Globus pallidus (tissue), 1 donor: Measurements from ENCODE around the gene IGSF9.
"Not testable (repeated sequence)": the region's sequence is repeated elsewhere in the genome, so short reads cannot be mapped to it uniquely, and the experiment has no call there.

Experiments
- DNase-seq: peaks from one replicate; pipeline ENCODE4 v3.0.0-alpha.2; 2015; ENCODE audit warnings: low spot score

IGSF9 gene

DNA sequence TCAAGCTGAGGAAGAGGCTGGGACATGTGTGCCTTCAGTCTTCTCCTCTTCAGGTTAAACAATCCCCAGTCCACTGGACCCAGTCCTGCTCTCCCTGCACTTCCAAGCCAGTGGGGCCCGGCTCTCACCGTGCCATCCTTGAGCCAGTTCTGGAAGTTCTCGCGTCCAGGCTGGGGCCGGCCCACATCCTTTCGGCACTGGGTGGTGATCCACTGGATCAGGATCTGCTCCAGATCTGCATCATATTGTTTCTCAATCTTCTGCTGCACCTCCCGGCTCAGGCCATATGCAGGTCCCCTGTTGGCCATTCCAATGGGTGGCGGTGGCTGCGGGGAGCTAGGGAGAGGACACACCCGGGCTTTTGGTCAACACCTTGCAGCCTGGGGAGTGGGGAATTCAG is 25.2 kb downstream of the IGSF9 start:
- no peak for DNase-seq

DNA sequence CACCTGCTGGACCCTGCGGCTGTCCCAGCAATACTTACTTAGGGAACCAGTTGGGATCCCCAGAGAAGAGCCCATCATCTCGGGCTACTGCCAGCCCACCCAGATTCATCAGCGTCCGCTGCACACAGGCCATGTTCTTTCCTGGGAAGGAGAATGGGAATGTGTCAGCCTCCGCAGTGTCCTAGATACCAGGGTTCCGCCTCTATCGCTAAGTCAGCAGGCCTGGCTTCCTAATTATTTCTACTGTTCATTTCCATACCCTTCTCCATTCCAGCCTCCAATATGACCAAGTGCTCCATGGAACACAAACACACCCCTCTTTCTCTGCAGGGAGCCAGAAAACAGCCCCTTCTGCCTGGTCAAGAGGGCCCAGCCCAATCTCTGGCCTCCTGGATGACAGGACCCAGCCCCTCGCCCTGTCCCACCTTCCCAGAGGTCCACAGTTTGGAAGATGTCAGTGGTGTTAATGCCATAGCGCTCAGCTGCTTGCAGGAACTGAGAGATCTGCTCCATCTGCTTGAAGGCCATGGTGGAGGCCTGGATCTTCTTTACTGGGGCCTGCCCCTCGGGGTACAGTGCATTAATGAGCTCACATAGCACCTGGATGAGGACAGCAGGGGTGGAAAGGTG is 26.1 kb downstream of the IGSF9 start:
- DNase-seq, result no peak

DNA sequence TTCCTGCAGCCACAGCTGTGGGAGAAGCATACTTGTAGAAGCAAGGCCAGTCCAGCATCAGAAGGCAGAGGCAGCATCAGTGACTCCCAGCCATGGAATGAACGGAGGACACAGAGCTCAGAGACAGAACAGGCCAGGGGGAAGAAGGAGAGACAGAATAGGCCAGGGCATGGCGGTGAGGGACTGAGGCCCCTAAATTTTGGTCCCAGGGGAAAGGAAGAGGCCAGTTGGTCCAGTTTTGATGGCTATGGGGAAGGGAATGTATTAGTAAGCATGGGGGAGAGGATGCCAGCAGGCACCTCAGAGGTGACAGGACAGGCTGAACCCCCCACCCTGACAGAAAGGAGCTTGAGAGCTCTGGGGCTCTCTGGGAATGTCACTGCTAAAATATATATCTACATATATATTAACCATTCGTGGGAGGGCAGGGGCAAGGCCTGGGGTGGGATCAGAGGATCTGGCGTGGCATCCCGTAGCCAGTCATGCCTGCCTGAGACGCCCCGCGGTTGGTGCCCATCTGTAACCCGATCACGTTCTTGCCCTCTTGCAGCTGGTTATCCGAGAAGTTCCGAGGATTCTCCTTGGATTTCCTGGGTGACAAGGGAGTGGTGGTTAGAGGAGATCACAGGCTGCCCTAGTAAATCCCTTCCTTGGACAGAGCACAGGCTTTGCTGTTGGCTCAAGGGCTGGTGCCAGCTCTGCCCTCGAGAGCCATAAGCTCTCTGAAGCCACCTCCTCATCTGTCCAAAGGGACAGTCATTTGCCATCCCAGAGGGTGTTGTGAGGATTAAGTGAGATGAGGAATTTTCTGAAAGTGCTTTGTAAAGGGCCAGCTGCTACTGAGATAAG is 26.8 kb downstream of the IGSF9 start:
- no peak for DNase-seq

DNA sequence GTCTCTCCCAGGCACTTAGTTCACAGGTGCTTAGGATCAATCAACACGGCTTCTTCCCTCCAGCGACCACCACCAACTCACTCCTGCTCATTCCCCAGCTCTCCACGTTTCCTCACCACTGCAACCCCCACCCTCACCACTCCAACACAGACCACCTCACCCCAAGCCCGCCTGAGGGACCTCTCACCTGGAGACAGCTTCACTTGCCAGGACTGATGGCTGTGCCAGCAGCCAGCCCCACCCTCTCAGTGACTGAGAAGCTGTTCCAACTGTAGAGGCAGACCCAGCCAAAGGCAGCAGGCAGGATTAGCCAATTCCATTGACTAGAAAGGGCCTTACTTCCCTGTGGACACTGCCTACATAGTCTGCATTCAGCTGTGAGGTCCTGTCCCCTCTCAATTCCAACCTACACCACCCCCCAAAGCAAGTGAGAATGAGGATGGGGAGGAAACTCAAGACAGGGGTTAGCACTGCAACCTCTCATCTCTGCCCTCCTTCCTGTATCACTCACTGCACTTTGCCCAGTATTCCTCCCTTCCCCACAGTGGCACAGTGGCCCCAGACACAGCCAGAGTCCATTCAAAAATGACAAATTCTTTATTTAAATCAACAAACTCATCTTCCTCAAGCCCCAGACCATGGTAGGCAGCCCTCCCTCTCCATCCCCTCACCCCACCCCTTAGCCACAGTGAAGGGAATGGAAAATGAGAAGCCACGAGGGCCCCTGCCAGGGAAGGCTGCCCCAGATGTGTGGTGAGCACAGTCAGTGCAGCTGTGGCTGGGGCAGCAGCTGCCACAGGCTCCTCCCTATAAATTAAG is 27.7 kb downstream of the IGSF9 start:
- no peak for DNase-seq

DNA sequence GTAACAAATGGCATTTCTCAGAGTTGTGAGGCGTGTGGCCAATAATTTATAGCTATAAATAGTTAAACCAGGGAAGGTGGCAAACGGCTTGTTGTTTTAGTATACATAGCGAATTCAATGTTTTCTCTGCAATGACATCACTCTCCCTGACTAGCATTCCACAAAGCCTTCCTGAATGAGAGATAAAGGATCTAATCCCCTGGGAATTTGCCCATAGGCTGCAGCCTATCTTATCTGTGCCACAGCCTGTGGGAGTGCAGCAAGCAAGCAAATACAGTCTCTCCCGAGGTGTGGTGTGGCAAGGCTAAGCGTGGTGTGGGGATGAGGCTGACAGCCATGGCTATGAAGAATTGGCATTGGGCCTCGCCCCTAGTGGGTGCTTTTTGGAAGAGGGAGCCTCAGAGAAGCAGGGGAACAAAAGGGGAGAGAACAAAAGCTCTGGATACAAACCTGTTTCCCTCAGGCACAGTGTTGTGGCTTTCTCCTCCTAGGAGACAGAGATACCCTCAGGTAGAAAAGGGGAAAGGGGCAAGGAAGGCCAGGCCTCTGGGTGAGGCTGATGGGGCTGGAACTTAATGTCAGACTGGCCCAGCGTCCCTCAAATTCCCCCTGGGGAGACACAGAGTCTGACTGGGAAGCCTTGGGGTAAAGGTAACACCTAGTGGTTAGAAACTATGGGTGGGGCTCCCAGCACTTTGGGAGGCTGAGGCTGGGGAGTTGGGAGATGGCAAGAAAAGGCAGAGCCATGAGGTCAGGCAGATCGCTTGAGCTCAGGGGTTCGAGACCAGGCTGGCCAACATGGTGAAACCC is 29.0 kb downstream of the IGSF9 start:
- no peak for DNase-seq

DNA sequence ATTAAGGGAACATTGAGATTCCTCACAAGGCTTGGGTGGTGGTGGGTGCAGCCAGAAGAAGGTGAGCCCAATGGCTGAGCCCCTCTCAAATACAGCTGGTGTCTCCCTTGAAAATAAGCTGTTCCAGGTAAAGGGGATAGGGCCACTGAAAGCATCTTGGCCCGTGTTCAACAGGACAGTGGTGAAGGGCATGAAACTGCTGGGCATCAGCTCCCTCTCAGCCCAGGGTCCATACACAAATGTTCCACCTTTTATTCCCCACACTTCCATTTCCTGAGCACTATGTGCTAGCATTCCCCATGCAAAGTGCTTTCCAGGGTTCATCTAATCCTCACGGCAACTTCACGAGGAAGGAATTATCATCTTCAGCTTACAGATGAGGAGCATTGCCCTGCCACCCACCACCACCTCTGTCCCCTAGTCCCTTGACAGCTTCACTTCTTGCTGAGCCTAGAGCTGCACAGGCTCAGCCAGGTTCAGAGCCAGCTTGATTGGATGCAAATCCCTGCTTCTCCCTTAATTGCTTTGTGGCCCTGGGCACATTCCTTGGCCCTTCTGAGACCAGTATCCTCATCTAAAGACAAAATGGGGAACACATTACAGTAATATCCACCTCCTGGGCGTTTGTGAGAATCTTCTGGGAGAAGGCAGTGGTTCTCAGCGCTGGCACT is 29.7 kb downstream of the IGSF9 start:
- DNase-seq, result no peak

DNA sequence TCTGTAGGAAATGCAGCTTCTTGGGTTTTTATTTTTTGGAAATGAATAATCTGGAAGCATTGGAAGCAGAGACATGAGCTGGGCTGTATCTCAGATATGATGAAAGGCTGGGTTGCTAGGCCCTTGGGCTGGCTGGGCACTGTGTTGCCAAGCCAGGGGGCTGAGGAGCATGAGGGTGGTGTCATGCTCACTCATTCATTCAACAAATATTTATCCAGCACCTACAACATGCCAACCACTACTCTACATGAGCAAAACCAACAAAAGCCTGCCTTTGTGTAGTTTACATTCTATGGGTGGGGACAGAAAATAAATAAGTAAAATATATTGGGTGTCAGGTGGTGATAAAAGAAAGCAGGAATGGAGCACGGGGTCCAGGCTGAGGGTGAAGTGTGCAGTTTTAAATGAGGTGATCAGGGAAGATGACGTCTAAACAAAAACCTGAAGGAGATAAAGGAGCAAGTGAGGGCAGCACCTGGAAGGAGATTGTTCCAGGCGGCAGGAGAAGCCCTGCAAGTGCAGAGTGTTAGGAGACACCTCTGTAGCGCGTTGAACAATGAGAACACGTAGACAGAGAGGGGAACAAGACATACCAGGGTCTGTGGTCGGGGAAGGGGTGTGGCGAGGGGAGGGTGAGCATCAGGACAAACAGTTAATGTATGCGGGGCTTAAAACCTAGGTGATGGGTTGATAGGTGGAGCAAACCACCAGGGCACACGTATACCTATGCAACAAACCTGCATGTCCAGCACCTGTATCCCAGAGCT is 31.0 kb downstream of the IGSF9 start:
- DNase-seq, result no peak

DNA sequence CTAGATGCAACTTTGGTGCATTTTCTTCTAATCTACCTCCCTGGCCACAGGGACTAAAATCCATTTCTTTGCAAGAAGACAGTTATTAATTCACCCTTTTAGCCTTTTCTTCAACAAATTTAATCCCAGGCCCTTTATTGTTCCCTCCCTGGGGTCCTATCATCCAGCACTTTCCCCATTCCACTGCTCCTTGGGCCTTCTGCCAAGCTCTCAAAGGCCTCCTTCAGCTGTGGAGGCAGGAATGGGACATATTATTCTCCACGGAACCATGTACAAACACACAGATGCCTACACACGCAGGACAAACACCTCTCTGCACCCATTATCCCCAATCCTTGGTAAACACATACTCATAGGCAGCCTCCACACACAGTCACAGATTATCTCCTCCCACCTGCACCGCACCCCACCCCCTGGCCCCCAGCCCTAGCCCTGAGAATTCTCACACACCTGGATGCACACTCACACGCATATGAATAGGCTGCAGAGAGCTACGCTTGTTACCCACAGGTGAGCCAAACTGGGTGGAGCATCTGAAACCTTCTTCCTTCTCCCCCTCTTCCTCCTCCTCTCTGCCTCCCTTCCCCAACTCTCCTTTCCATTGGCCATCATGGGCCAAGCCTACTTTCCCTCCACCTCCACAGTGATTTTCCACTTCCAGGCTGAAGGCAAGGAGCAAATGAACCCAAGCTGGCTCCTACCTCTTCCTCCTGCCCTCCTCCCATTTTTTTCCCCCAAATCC is 31.8 kb downstream of the IGSF9 start:
- DNase-seq, result no peak

DNA sequence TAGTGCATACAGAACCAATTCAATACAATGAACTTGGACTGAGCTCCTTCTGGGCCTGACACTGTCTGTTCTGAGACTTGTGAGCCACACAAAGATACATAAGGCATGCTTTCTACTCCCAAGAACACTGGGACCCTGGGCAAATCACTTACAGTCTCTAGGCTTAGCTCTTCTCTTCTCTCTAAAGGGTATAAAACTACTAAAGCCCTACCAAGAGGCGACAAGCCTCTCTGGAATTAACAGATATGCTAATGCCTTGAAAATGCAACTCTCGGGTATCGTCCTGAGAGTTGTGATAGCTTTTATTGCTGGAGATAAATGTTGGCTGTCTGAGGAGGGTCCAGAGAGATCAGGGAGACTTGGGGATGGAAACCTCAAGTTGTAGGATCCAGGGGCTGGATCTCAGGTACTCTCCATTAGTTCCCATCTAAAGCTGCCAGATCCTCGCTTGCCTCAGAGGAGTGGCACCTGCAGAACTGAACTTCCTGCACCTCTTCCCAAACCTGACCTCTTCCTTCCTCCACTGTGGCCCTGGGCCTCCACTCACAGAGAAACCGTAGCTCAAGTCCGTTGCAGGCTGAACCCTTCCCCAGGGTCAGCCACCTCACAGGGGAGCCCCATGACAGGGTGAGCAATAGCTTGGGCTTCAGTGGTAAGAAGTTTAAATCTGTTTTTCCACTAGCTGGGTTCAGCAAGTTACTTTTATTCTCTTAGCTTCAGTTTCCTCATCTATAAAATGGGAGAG is 33.9 kb downstream of the IGSF9 start:
- no peak for DNase-seq

DNA sequence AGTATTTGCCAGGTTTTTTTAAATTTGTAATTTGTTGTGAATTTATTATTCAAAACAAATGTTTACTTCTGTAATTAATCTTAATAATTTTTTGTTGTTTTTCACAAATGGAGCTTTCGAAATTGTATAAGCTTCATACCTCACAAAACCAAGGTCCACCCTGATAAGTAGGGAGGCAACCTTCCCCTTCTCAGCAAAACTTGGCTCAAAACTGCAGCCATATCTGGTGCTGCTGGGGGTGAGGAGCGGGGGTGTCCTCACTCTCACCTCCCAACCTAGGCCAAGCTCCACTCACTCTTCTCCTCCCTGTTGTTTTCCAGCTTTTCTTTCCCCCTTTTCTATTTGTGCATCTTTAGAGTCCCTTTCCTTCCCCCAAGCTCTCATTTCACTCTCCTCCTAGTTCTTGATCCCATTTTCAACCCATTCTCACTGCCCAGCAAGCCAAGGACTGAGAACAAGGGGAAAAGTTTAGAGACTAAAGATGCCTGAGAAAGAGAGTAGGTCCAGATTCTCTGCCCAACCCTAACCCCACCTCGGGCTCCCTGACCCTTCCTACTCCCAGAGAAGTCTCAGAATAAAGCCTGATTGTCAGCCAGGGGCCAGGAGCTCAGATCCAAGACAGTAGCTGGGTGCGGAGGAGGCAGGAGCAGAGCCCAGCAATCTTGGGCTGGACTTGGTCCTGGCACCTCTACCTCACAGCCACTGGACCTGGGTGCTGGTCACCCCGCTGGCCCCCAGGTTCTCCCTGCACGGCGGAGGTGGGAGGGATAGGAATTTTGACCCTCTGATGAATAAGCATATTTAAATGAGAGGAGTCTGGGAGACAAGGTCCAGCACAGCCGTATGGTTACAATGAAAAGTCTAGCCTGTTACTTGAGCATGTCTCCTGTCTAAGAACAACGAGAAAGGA is 37.1 kb downstream of the IGSF9 start:
- no peak for DNase-seq

DNA sequence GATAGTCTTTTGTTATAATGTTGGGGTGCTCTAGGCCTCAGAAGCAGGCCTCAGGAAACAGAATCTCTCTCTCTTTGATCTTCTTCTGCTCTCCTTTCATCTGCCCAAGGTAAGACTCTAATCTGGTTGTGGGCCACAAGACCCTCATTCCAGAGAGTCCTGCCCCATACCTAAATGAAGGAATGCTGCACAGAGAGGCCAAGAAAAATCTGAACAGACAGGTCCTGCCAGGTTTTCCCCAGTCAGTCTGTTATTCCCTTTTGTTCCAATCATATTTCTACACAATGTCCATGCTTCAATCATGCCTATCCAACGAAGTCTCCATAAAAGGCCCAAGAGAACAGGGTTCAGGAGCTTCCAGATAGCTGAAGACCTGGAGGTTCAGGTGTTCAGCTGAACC is 38.5 kb downstream of the IGSF9 start:
- no peak for DNase-seq

DNA sequence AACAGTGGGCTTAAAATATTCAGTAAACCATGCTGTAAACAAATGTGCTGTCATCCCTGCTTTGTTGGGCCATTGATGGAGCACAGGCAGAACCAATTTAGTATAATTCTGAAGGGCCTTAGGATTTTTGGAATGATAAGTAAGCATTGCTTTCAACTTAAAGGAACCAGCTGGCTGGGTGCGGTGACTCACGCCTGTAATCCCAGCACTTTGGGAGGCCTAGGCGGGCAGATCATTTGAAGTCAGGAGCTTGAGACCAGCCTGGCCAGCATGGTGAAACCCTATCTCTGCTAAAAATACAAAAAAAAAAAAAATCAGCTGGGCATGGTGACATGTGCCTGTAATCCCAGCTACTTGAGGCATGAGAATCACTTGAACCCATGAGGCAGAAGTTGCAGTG is 41.4 kb downstream of the IGSF9 start:
- DNase-seq, result not testable (repeated sequence)

DNA sequence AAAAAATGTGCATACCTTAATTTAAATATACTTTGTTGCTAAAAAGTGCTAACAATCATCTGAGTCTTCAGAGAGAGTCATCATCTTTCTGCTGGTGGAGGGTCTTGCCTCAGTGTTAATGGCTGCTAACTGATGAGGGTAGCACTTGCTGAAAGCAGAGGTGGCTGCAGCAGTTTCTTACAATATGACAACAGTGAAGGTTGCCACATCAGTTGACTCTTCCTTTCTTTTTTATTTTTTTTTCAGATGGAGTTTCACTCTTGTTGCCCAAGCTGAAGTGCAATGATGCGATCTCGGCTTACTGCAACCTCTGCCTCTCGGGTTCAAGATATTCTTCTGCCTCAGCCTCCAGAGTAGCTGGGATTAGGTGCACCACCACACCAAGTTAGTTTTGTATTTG is 42.9 kb downstream of the IGSF9 start:
- DNase-seq, result no peak

DNA sequence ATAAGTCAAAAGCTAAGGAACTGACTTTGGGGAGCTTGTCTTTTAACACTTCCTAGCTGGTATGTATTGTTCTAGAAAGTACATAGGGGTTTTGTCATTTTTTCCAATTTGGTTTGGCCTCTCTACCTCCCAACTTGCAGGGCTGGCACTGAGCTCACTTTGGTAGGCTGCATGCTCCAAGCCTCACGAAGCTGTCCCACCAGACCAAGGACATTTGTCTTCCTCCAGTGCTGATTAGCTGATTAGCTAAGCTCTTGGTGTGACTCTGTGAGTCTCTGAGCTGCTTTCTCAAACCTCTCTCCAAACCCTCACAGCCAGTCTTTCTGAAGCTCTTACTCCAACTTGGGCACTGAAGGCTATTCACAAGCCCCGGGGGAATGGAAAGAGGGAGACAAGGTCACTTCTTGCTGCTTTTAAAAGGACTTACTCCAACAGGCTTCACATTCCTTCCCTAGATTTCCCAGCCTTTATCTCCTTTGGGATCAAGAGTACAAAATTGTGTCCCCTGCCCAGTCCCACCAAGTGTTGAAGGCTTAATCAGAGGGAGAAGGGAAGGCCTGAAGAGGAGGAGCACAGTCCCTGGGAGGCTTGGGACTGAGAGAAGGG is 44.6 kb downstream of the IGSF9 start:
- no peak for DNase-seq

DNA sequence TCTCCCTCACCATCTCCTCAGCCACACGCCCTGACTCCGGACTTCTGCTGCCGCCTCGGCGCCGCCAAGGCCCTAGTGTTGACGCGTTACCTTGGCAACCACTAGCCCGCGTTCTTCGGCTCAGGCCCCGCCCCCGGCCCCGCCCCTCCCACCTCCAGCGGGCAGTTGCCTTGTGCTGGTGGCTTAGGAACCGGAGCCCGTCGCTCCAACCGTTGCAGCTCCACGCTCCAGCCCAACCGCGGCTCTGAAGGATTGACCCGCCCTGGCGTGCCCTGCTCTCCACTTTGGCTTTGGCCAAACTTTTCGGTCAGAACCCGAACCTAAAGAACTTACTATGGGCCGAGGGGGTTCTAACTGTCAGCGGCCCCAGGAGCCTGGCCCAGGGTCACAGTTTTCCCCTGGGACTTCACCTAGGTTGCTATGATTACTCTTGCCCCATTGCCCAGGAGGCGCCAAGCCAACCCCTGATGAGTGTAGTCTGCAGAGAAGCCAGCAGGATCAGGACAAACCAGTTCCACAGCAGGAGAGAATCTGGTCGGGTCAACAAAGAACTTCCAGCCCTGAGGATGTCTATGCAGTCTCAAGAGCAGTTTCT is 45.2 kb downstream of the IGSF9 start, which contains the start of gene CFAP45:
TSS of gene CFAP45 (minus strand) at position 80 of the 595 bp plus-strand sequence. CDS start at position 13, 67 bp downstream.
- DNase-seq, result no peak

DNA sequence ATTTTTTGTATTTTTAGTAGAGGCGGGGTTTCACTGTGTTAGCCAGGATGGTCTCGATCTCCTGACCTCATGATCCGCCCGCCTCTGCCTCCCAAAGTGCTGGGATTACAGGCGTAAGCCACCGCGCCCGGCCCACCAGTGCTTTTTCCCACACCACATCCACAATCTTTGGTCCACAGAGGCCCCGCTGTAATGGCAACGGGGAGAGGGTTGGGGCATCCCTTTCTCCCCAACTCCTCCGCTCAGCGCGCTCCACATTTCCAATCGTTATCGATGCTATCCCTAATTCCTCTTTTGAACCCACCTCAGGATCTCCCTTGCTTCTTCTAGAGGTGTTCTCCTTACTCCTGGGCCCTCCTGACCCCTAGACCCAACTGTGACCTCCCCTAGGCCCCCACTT is 45.8 kb downstream of the IGSF9 start:
- DNase-seq, result not testable (repeated sequence)

DNA sequence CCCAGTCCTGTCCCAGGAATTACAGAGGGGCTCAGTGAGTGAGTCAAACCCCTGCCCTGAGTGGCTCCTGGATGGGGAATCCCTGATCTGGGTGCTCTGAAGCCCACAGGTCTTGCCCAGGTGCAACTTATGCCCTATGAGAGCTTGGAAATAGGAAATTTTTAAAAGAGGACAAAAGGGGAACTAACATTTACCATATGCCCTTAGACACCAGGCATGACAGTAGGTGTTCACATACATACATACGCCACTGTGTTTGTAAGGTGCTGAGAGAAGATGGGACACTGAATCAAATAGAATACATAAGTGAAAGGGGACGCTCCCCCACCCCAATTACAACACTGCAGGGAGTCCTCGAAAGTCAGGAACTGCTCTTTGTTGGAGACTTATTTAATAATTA is 46.9 kb downstream of the IGSF9 start:
- DNase-seq, result no peak
